Activated T-cell treated with anti-CD3 and anti-CD28 coated beads, Interleukin-2, amount 50 U/mL, for 24 hours (primary cell): ENCODE measurements around the gene ZDHHC14.
A peak's percentile ranks its signal among the peaks of the same experiment; 100 is the strongest.
"Not testable (repeated sequence)": the region's sequence is repeated elsewhere in the genome, so short reads cannot be mapped to it uniquely, and the experiment has no call there.

Experiments used
- DNase-seq: peaks from one replicate; pipeline ENCODE4 v3.0.0-alpha.2; 2020
- H3K27ac Mint-ChIP-seq: 2 replicates; pipeline ENCODE4 v1.8.0; 2020; ENCODE audit warnings: mild to moderate bottlenecking, mixed read lengths
- H3K27me3 Mint-ChIP-seq: 2 replicates; pipeline ENCODE4 v1.8.0; 2020; ENCODE audit warnings: mixed read lengths
- H3K36me3 Mint-ChIP-seq: 2 replicates; pipeline ENCODE4 v1.8.0; 2020; ENCODE audit warnings: low read depth, mixed read lengths
- H3K4me1 Mint-ChIP-seq: 2 replicates; pipeline ENCODE4 v1.8.0; 2020; ENCODE audit warnings: low read depth, mixed read lengths
- H3K4me3 Mint-ChIP-seq: 2 replicates; pipeline ENCODE4 v1.8.0; 2020; ENCODE audit warnings: mild to moderate bottlenecking, moderate library complexity, mixed read lengths
- H3K9me3 Mint-ChIP-seq: 2 replicates; pipeline ENCODE4 v1.8.0; 2020; ENCODE audit warnings: mixed read lengths

Gene ZDHHC14

DNA sequence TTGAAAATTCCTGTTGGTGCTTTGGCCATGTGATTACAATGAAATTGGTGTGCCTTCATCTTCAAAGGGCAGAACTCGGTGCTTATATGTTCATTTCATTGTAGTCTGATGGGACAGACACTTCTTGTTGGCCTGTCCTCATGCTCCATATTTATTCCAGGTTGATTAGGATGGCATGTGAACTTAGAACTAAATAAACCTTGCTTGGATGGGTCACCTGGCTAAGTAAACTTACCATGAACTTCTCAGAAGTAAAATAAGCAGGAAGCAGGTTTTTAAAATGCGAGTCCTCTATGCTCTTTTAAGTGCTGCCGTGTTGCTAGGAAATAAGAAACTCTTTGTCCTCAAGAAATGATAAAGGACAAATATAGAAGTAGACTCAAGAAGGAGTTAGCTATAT lies 26.7 kb downstream of the ZDHHC14 start:
- no peaks in the 10 kb centered on the region for H3K36me3 Mint-ChIP-seq
- H3K27me3 Mint-ChIP-seq, result no peaks in the 10 kb centered on the region

DNA sequence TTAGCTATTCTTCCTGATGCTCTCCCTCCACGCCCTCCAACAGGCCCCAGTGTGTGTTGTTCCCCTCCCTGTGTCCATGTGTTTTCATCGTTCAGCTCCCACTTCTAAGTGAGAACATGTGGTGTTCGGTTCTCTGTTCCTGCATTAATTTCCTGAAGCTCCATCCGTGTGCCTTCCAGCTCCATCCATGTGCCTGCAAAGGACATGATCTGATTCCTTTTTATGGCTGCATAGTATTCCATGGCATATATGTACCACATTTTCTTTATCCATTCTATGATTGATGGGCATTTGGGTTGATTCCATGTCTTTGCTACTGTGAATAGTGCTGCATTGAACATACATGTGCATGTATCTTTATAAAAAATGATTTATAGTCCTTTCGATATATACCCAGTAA lies 27.4 kb downstream of the ZDHHC14 start:
- H3K27ac Mint-ChIP-seq, H3K36me3 Mint-ChIP-seq, H3K27me3 Mint-ChIP-seq, H3K4me1 Mint-ChIP-seq, H3K9me3 Mint-ChIP-seq, DNase-seq, H3K4me3 Mint-ChIP-seq: not testable (repeated sequence)

More for the DNA sequence above, 26.7 kb downstream of the ZDHHC14 start:
- no peak for DNase-seq
- Mint-ChIP-seq H3K4me1 (no peaks in the 10 kb centered on the region), H3K4me3 (no peak overlapping the region), H3K27ac (no peak overlapping the region), H3K9me3 (peaks cover 2% of the 10 kb centered on the region)

DNA sequence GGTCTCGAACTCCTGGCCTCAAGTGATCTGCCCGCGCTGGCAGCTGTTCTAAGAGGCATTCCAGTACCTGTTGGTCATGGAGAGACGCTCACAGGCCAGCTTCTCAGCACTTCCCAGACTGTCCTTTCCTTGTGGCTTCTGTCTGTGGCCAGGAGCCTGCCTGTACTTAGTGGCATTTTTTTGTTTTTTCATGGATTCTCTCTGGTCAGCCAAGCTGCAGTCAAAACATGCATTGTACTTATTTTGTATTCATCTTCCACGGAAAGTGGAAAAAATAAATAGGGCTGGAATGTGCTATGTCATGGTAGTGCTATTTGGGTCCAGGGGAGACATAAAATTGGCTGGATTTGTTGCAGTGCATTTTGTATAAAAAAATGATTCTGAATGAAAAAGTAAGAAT lies 29.1 kb downstream of the ZDHHC14 start:
- H3K27me3 Mint-ChIP-seq, result no peaks in the 10 kb centered on the region
- no peaks in the 10 kb centered on the region for H3K36me3 Mint-ChIP-seq
- H3K9me3 Mint-ChIP-seq, result peaks cover 2% of the 10 kb centered on the region
- no peak for DNase-seq
- no peaks in the 10 kb centered on the region for H3K4me1 Mint-ChIP-seq
- no peak overlapping the region for H3K27ac Mint-ChIP-seq
- H3K4me3 Mint-ChIP-seq, result no peak overlapping the region

DNA sequence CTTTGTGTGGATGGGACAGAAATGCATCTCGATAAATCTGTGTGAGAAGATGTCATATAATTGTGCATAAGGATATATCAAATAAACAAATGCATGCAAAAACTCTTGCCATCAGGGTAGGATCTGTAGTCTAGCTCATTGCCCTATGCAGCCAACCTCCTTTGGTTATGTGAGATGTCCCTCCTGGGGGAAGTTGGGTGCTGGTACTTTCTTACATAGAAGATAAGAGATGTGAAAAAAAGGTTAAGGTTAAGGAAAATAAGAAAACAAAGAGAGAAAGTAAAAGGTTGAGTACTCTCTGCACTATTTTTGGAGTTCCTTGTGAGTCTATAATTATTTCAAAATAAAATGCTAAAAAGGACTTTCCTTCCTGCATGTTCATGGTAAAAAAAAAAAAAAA lies 30.4 kb downstream of the ZDHHC14 start:
- H3K27me3 Mint-ChIP-seq, result no peaks in the 10 kb centered on the region
- no peak for DNase-seq
- H3K4me3 Mint-ChIP-seq, result no peak overlapping the region
- H3K9me3 Mint-ChIP-seq, result peaks cover 2% of the 10 kb centered on the region
- H3K4me1 Mint-ChIP-seq, result no peaks in the 10 kb centered on the region
- H3K36me3 Mint-ChIP-seq, result no peaks in the 10 kb centered on the region
- H3K27ac Mint-ChIP-seq, result no peak overlapping the region

DNA sequence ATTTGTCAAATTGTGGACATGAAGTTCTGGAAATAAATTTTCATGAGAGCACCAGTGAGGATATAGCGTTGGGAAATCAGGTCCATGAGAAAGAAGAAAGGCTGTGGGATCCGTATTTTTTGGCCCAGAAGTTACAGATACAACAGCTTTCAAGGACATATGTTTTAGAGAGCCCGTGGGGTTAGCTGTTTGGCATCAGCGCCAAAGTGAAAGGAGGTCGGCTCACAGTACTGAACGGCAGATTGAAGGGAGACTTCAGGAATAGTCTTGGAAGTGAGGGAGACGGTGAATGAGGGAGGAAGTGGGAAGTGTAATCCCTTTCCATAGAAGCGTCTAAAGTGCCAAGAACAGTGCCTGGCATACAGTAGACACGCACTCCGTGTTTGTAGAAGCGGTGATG lies 31.8 kb downstream of the ZDHHC14 start:
- Mint-ChIP-seq H3K9me3 (peaks cover 2% of the 10 kb centered on the region), H3K27me3 (no peaks in the 10 kb centered on the region), H3K4me3 (no peak overlapping the region), H3K4me1 (no peaks in the 10 kb centered on the region), H3K36me3 (no peaks in the 10 kb centered on the region), H3K27ac (no peak overlapping the region)
- DNase-seq, result no peak

DNA sequence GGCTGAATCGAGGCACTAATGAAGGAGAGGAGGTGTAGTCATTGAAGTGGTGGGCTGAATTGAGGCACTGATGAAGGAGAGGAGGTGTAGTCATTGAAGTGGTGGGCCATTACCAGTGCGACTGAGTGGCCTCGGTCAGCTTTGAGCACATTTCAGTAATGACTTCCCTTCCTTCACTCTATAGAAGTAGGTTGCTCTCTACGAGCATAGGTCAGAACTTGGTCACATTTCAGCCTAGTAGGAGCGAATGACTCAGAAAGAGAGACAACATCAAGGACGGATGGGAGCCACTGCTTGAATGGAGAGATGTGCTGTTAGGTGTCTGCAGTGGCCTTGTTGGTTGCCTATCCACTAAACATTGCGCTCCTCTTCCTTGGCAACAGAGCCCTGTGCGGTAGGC lies 39.5 kb downstream of the ZDHHC14 start:
- Mint-ChIP-seq H3K27me3 (no peaks in the 10 kb centered on the region), H3K4me3 (no peak overlapping the region), H3K9me3 (no peaks in the 10 kb centered on the region), H3K27ac (peak overlapping the region; percentile 32), H3K4me1 (peaks cover 5% of the 10 kb centered on the region), H3K36me3 (no peaks in the 10 kb centered on the region)
- no peak for DNase-seq

DNA sequence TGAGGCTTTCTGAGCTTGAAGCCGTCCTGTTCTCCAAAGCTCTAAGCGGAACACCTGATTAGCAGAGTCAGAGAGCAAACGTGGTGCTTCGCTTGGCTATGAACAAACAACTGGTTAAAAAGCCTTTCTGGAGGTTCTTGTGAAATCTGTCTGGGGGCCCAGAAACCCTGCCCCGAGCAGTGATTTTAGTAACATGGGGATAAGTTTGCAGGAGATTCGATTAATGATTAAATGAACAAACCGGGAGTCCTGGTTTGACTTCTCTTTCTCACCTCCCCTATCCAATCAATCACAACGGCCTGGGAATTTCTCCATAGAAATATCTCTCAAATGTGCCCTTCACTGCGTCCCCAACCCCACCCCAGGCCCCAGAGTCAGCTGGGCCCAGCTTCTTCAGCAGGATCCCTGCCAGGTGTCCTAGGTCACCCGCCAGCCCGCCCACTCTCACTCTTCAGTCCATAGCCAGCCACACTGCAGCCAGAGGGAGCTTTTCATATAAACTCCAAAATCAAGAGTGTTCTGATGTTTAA lies 43.6 kb downstream of the ZDHHC14 start:
- no peak for DNase-seq
- Mint-ChIP-seq H3K27me3 (no peaks in the 10 kb centered on the region), H3K9me3 (no peaks in the 10 kb centered on the region), H3K4me1 (peaks cover 32% of the 10 kb centered on the region), H3K27ac (no peak overlapping the region), H3K36me3 (no peaks in the 10 kb centered on the region), H3K4me3 (no peak overlapping the region)

DNA sequence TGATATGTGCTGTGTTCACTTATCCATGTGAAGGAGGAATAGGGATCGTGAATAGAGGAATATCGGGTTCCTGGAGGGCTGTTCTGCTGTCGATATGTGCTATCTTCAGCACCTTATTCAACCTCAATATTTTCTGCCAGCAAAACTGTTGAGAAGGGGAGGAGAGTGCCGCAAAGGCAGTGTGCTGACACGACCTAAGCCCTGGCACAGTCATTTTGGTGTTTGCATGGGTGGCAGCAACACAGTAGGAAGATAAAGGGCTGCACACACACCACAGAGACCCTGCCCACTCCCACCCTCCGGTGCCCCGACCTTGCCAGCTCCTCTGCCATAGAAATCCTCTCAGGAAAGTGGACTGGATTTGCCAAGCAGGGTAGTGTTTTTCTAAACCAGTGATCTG lies 47.0 kb downstream of the ZDHHC14 start:
- H3K27ac Mint-ChIP-seq, result peak overlapping the region; percentile 93
- H3K9me3 Mint-ChIP-seq, result no peaks in the 10 kb centered on the region
- H3K4me1 Mint-ChIP-seq, result peaks cover 45% of the 10 kb centered on the region
- no peaks in the 10 kb centered on the region for H3K27me3 Mint-ChIP-seq
- DNase-seq, result no peak
- H3K4me3 Mint-ChIP-seq, result peak overlapping the region; percentile 59
- H3K36me3 Mint-ChIP-seq, result no peaks in the 10 kb centered on the region

DNA sequence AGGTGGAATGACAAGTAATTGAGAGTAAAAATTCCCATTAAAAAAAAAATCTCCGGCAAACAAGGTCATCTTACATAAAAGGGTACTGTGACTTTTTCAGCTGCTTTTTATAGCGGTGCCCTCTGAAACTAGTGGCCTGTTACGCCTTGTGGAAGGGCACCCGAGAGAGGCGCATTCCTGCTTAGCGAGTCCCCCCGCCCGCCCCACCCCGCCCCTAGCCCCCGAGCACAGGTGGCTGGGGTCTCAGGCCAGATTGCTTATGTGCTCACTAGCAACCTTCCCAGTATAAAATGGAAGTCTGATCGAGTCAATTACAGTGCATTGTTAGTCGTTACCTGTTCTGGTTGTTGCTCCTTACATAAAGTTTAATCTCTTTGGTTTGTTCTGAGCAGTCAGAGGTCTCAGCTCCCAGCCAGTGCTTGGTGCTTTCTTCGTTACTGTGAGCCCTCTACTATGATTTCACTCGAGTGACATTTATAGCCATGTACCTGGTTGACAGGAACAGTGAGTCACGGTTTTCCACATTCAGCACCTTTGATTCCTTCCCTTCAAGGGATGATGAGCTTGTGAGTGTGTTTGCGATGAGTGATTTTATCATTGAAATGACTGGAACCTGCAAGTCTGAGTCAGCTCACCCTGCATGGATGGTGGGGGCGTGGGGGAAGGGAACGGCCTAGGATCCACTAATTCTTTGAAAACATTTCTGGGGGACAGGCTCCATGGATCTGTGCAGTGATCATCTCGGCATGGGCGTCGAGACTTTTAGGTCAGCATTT lies 47.6 kb downstream of the ZDHHC14 start:
- no peaks in the 10 kb centered on the region for H3K27me3 Mint-ChIP-seq
- peak overlapping the region; percentile 59 for H3K4me3 Mint-ChIP-seq

DNA sequence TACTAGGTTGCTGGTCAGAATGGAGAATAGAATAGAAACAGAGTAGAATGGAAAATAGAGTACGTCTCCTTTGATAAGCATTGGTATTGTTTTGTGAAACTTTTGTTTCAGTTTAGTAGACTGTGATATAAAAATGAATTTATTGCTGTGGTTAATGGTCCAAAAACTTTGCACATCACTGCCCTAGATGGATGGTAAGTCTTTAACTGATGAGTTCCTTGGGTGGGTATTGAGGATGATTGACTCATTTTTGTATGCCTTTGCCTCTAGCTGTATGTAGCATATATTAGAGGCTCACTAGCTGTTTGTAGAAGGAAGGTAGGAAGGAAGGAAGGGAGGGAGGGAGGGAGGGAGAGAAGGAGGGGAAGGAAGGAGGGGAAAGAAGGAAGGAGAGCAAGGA lies 48.3 kb downstream of the ZDHHC14 start:
- Mint-ChIP-seq H3K27me3 (no peaks in the 10 kb centered on the region), H3K9me3 (no peaks in the 10 kb centered on the region), H3K4me3 (peak overlapping the region; percentile 59), H3K27ac (peak overlapping the region; percentile 93), H3K36me3 (no peaks in the 10 kb centered on the region), H3K4me1 (peaks cover 45% of the 10 kb centered on the region)
- no peak for DNase-seq

More for the DNA sequence above, 47.6 kb downstream of the ZDHHC14 start:
- DNase-seq, result peak; percentile 81
- Mint-ChIP-seq H3K27ac (peak overlapping the region; percentile 93), H3K9me3 (no peaks in the 10 kb centered on the region), H3K36me3 (no peaks in the 10 kb centered on the region), H3K4me1 (peaks cover 45% of the 10 kb centered on the region)

DNA sequence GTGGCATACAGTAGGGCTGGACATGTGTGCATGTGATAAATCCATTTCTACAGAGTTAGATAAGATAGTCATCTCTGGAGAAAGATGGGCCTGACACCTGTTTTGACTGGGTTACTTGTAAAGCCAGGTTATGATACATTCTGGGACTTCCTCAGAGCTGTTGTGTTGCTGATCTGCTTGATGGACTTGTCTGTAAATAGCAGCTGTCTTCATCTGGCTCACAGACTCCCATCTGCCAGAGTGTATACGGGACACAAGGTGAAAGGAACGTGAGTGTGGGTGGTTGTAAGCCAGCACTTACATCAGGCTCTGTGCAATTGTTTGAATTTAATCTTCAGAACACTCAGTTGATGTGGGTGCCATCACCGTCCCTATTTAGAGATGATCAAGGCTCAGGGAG lies 49.8 kb downstream of the ZDHHC14 start:
- H3K4me3 Mint-ChIP-seq, result no peak overlapping the region
- H3K27ac Mint-ChIP-seq, result peak overlapping the region; percentile 68
- peaks cover 45% of the 10 kb centered on the region for H3K4me1 Mint-ChIP-seq
- no peak for DNase-seq
- no peaks in the 10 kb centered on the region for H3K36me3 Mint-ChIP-seq
- H3K27me3 Mint-ChIP-seq, result no peaks in the 10 kb centered on the region
- H3K9me3 Mint-ChIP-seq, result no peaks in the 10 kb centered on the region

DNA sequence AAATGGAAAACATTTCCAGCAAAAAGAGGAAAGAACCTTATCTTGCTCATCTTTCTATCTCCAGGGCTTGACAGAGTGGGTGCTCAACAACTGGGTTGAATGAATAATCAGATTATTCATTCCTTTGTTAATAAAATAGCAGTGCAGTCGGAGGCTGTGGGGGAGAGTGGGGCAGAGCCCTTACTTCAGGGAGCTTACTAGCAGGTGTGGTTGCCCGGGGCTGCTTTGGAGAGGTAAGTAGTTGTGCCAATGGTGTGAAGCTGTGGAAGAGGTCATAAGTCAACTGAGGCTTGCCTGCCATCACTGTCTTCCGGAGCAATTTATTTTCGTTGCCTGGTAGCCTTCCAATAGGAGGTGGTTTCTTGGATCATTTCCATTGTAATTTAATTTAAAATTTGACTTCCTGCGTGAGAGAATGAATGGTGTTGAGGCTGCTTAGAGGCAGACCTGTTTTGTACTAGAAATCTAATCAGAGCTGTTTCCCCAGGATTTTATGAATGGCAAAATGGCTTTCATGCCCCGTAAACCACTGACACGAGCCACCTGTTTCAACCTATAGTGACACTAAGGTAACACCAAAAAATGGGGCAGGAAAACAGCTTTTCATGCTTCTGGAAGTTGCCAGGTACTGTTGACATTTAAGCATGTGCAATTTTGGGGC lies 51.4 kb downstream of the ZDHHC14 start:
- DNase-seq, result no peak
- no peaks in the 10 kb centered on the region for H3K27me3 Mint-ChIP-seq
- H3K4me1 Mint-ChIP-seq, result peaks cover 39% of the 10 kb centered on the region
- no peak overlapping the region for H3K4me3 Mint-ChIP-seq
- no peaks in the 10 kb centered on the region for H3K9me3 Mint-ChIP-seq
- H3K27ac Mint-ChIP-seq, result no peak overlapping the region
- H3K36me3 Mint-ChIP-seq, result no peaks in the 10 kb centered on the region

DNA sequence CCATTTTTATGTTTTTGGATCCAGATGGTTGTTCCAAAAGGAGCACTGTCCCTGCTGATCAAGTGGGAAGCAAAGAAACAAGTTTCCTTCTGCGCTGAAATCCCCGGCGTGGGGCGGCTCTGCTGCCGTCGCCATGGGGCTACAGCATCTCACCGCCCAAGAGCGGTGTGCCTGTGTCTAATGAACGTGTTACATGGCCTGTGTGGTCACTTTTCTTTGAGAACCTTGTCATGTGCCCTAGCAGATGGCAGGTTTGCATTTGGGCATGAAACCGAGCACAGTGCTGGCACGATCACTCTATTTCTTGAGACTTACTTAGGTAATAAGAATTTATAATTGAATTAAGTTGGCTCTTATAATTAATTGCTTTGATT lies 51.9 kb downstream of the ZDHHC14 start:
- no peak for DNase-seq
- H3K27ac Mint-ChIP-seq, result no peak overlapping the region
- H3K36me3 Mint-ChIP-seq, result no peaks in the 10 kb centered on the region
- no peaks in the 10 kb centered on the region for H3K27me3 Mint-ChIP-seq
- no peaks in the 10 kb centered on the region for H3K9me3 Mint-ChIP-seq
- no peak overlapping the region for H3K4me3 Mint-ChIP-seq
- peaks cover 33% of the 10 kb centered on the region for H3K4me1 Mint-ChIP-seq

DNA sequence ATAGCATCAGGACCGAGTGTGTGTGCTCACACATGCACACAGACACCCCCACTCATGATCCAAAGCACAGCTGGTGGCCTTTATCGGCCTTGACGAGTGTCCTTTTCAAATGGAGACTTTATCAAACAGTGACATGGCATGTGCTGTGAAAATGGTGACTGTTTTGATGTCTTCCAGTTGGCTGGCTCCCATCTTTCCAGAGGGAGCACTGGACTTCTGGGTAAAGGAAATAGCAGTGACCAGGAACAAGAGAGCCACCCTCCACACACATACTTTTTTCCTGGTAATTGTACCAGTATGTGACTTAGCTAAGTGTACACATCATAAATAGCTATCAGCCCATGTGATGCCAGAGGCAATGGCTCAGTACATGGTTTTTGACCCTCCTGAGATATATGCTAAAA lies 52.7 kb downstream of the ZDHHC14 start:
- no peaks in the 10 kb centered on the region for H3K36me3 Mint-ChIP-seq
- no peaks in the 10 kb centered on the region for H3K27me3 Mint-ChIP-seq
- no peak for DNase-seq
- H3K4me3 Mint-ChIP-seq, result no peak overlapping the region
- peaks cover 26% of the 10 kb centered on the region for H3K4me1 Mint-ChIP-seq
- H3K9me3 Mint-ChIP-seq, result no peaks in the 10 kb centered on the region
- H3K27ac Mint-ChIP-seq, result no peak overlapping the region

DNA sequence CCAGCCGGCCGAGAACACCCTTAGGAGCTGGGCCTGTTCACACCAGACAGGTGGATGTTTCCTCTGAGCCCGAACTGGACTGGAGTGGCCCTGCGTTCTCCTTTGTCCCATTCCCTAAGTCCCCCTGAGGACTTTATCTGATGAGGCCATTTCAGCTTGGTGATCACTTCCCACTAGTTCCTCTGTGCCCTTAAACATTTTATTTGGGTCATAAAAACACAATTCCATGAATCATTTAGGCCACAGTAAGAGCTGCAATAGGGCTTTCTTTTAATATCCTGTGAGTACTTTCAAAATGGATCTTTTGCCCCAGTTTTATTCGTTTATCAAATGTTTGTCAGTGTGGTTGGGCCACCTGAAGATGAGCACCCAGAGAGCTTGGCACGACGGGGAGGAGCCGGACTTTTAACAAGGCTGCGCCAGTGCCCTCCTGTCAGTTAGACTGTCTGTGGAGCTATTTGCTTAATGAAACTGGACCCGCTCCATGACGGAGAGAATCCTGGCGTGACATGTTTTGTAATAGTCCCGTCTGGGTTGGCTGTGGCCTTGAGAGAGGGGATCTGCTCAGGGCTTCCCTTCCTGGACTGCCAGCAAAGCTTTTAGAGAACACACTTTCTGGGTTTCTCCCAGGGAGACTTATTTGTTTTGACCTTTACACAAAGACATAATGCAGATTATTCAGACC lies 53.5 kb downstream of the ZDHHC14 start:
- Mint-ChIP-seq H3K27ac (no peak overlapping the region), H3K9me3 (no peaks in the 10 kb centered on the region), H3K27me3 (no peaks in the 10 kb centered on the region), H3K36me3 (no peaks in the 10 kb centered on the region), H3K4me3 (no peak overlapping the region), H3K4me1 (peaks cover 18% of the 10 kb centered on the region)
- DNase-seq, result no peak
